Measurements from ENCODE around the gene CAMKK2.

GRCh38 chr12:121344506-121344905 is 48.0 kb upstream of the CAMKK2 start:
- TF ChIP-seq CTCF (conservative IDR thresholded peaks at IDR 0.05) (no peak), EZH2 (IDR thresholded peaks at IDR 0.05; ENCODE audit: low read depth) (no peak)

All from PC-9 (cell line).